Measurements from ENCODE around the gene POLR3H.

POLR3H gene

DNA sequence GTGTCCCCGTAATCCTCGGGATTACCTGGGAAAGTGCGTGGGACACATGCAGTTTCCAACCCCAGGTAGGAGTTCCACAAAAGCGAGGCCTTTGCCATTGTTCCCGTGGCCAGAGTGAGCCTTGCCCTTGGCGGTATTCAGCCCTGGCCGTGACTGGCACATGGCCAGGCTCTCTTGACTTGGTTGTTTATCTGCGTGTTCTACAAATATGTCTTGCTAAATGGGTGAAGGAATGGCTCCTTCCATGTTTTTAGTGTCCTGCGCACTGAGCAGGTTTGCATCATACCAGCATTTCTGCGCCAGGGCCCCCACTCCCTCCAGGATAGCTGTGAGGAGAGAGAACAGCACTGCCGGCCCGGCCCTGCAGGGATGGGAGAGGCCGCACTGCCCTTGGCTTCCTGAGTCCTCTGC lies 20.0 kb downstream of the POLR3H start:
- TF ChIP-seq, protein P1, sequence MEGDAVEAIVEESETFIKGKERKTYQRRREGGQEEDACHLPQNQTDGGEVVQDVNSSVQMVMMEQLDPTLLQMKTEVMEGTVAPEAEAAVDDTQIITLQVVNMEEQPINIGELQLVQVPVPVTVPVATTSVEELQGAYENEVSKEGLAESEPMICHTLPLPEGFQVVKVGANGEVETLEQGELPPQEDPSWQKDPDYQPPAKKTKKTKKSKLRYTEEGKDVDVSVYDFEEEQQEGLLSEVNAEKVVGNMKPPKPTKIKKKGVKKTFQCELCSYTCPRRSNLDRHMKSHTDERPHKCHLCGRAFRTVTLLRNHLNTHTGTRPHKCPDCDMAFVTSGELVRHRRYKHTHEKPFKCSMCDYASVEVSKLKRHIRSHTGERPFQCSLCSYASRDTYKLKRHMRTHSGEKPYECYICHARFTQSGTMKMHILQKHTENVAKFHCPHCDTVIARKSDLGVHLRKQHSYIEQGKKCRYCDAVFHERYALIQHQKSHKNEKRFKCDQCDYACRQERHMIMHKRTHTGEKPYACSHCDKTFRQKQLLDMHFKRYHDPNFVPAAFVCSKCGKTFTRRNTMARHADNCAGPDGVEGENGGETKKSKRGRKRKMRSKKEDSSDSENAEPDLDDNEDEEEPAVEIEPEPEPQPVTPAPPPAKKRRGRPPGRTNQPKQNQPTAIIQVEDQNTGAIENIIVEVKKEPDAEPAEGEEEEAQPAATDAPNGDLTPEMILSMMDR (IDR thresholded peaks at IDR 0.05; ENCODE audit: low read depth, low read length, missing control alignments): no peak
- in situ Hi-C loops (cut with HindIII; ENCODE audit: low sequenced_read_pairs): no loop called here
- H3K4me3 ChIP-seq (ENCODE audit: low read depth, low read length): no peak overlapping the region
- no peak for DNase-seq (ENCODE audit: low read depth)

DNA sequence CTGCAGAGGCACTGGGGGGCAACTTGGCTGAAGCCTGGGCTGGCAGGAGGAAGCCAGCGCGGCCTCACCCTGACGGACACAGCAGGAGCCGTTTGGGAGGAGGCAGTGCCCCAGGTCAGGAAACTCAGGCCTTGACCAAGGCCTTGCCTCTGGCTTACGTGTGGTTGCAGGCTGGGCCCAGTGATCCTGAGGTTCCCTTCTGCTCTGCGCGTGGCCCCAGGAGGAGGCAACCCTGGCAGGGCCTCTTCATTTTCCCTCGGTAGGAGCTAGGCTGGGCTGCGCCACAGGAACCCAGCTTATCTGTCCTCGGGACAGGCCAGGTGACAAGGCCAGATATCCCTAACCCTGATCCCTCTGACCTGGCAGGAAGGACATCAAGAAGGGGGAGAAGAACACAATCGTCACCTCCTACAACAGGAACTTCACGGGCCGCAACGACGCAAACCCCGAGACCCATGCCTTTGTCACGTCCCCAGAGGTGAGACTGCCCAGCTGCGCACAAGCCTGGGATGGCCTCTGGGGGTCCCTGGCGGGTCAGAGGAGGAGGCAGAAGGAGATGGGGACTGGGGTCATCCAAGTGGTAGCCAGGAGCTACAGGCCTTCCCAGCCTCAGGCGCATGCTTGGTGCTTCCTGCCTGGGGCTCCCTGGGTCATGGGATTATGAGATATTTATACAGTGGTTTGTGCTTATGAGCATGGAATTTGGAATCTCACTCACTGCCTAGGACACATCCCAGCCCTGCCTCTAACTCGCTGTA lies 20.6 kb downstream of the POLR3H start:
- DNase-seq (ENCODE audit: low read depth): peak; percentile 19
- in situ Hi-C loops (cut with HindIII; ENCODE audit: low sequenced_read_pairs): no loop called here
- no peak overlapping the region for H3K4me3 ChIP-seq (ENCODE audit: low read depth, low read length)
- TF ChIP-seq, protein P1 (IDR thresholded peaks at IDR 0.05; ENCODE audit: low read depth, low read length, missing control alignments): no peak

DNA sequence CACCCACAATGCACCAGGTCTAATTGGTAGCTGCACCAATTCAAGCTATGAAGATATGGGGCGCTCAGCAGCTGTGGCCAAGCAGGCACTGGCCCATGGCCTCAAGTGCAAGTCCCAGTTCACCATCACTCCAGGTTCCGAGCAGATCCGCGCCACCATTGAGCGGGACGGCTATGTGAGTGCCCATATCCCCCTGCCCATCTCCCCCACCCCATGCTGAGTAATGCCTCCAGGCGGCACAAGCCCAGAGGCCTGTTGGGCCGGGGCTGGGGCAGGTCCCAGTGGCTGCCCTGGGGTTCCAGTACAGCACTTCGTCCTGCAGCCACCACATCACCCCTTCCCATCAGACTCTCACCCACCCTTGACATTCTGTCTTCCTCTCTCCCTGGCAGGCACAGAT lies 21.5 kb downstream of the POLR3H start:
- in situ Hi-C loops (cut with HindIII; ENCODE audit: low sequenced_read_pairs): no loop called here
- TF ChIP-seq, protein P1 (IDR thresholded peaks at IDR 0.05; ENCODE audit: low read depth, low read length, missing control alignments): no peak
- no peak for DNase-seq (ENCODE audit: low read depth)
- H3K4me3 ChIP-seq (ENCODE audit: low read depth, low read length): no peak overlapping the region

GRCh38 chr22:41521126-41521525 lies 23.1 kb downstream of the POLR3H start:
- in situ Hi-C loops (cut with HindIII; ENCODE audit: low sequenced_read_pairs): no loop called here
- TF ChIP-seq, protein P1 (IDR thresholded peaks at IDR 0.05; ENCODE audit: low read depth, low read length, missing control alignments): no peak
- no peak for DNase-seq (ENCODE audit: low read depth)
- H3K4me3 ChIP-seq (ENCODE audit: low read depth, low read length): no peak overlapping the region

GRCh38 chr22:41518048-41518347 lies 26.3 kb downstream of the POLR3H start:
- no peak for DNase-seq (ENCODE audit: low read depth)
- in situ Hi-C loops (cut with HindIII; ENCODE audit: low sequenced_read_pairs): no loop called here
- TF ChIP-seq, protein P1 (IDR thresholded peaks at IDR 0.05; ENCODE audit: low read depth, low read length, missing control alignments): no peak
- H3K4me3 ChIP-seq (ENCODE audit: low read depth, low read length): no peak overlapping the region

GRCh38 chr22:41517172-41518047 lies 26.9 kb downstream of the POLR3H start:
- TF ChIP-seq, protein P1 (IDR thresholded peaks at IDR 0.05; ENCODE audit: low read depth, low read length, missing control alignments): peak; percentile 86
- in situ Hi-C loops (cut with HindIII; ENCODE audit: low sequenced_read_pairs): no loop called here
- no peak for DNase-seq (ENCODE audit: low read depth)
- no peak overlapping the region for H3K4me3 ChIP-seq (ENCODE audit: low read depth, low read length)
